Ascending aorta (tissue), 2 donors: ENCODE data around the gene ACOXL. TPM values are rescaled to one million over a fixed set of nuclear protein-coding genes. Genes with fewer than 3 reads are reported as not detected.

ENCODE experiments used
- DNase-seq, 2 donors: peaks; one replicate each; pipeline ENCODE4 v3.0.0-alpha.2; 2019; ENCODE audit warnings: low spot score in 2 of 2
- H3K27ac ChIP-seq, 2 donors: fragments of 200-600 bp; sonication (generic); one replicate each; pipeline ENCODE4 v1.5.1; 2016 to 2017; ENCODE audit warnings: mild to moderate bottlenecking in 1 of 2
- H3K27me3 ChIP-seq: fragments of 200-600 bp; sonication (generic); one replicate; pipeline ENCODE4 v1.5.1; 2017
- H3K36me3 ChIP-seq, 2 donors: fragments of 200-600 bp; sonication (generic); one replicate each; pipeline ENCODE4 v1.5.1; 2016
- H3K4me1 ChIP-seq, 2 donors: fragments of 200-600 bp; sonication (generic); one replicate each; pipeline ENCODE4 v1.5.1; 2016 to 2017; ENCODE audit warnings: mild to moderate bottlenecking in 1 of 2
- H3K4me3 ChIP-seq, 2 donors: fragments of 200-600 bp; sonication (generic); one replicate each; pipeline ENCODE4 v1.5.1; 2016 to 2017; ENCODE audit warnings: mild to moderate bottlenecking in 1 of 2
- H3K9me3 ChIP-seq, 2 donors: fragments of 200-600 bp; sonication (generic); one replicate each; pipeline ENCODE4 v1.5.1; 2016
- CTCF ChIP-seq, 3 experiments: fragments of 200-600 bp in 2 of 3; fragments of 450-650 bp in 1 of 3; sonication (generic) in 2 of 3; IDR thresholded peaks; one replicate each; pipeline ENCODE4 v1.5.1; 2016 to 2019; ENCODE audit warnings: antibody characterized with exemption in 3 of 3, mild to moderate bottlenecking in 1 of 3, moderate library complexity in 1 of 3
- intact Hi-C: fragments of 100-400 bp; cut with DNase I; formaldehyde crosslinking; loops from one replicate; pipeline ENCODE4 v1.15.1; 2023
- total RNA-seq: library from RNA; depleted of rRNA; stranded (reverse); fragments of >200 nt; gene quantifications from one replicate; pipeline ENCODE4 v1.1.0, GENCODE V29; 2016

ACOXL gene
- total RNA-seq, 1 donor from 2014 or later, result not detected

GRCh38 chr2:110745048-110745447 is 12.7 kb downstream of the ACOXL start:
- no peaks in the 10 kb centered on the region for H3K4me1 ChIP-seq
- H3K27me3 ChIP-seq, result no peaks in the 10 kb centered on the region
- no peak for DNase-seq
- intact Hi-C loops, result no loop called here
- H3K27ac ChIP-seq, result no peak overlapping the region
- no peaks in the 10 kb centered on the region for H3K9me3 ChIP-seq
- H3K4me3 ChIP-seq, result no peak overlapping the region
- no peaks in the 10 kb centered on the region for H3K36me3 ChIP-seq
- no peak for TF ChIP-seq CTCF (IDR thresholded peaks at IDR 0.05)

GRCh38 chr2:110746586-110747521 is 14.5 kb downstream of the ACOXL start:
- TF ChIP-seq CTCF (IDR thresholded peaks at IDR 0.05), result no peak
- intact Hi-C loops, result no loop called here

GRCh38 chr2:110747522-110748488 is 15.4 kb downstream of the ACOXL start:
- no peak for DNase-seq
- TF ChIP-seq CTCF (IDR thresholded peaks at IDR 0.05), result no peak
- Histone ChIP-seq H3K27ac (no peak overlapping the region), H3K9me3 (no peaks in the 10 kb centered on the region), H3K4me1 (no peaks in the 10 kb centered on the region), H3K4me3 (no peak overlapping the region), H3K36me3 (no peaks in the 10 kb centered on the region), H3K27me3 (no peaks in the 10 kb centered on the region)
- intact Hi-C loops, result no loop called here

More at GRCh38 chr2:110746586-110747521, 14.5 kb downstream of the ACOXL start:
- no peaks in the 10 kb centered on the region for H3K36me3 ChIP-seq
- H3K9me3 ChIP-seq, result no peaks in the 10 kb centered on the region
- no peak overlapping the region for H3K4me3 ChIP-seq
- H3K4me1 ChIP-seq, result no peaks in the 10 kb centered on the region
- DNase-seq, result no peak
- no peaks in the 10 kb centered on the region for H3K27me3 ChIP-seq
- no peak overlapping the region for H3K27ac ChIP-seq

- no peak for TF ChIP-seq CTCF (IDR thresholded peaks at IDR 0.05)
- intact Hi-C loops, result no loop called here
- Histone ChIP-seq H3K36me3 (no peaks in the 10 kb centered on the region), H3K4me3 (no peak overlapping the region), H3K4me1 (no peaks in the 10 kb centered on the region), H3K9me3 (no peaks in the 10 kb centered on the region), H3K27ac (no peak overlapping the region), H3K27me3 (no peaks in the 10 kb centered on the region)
- DNase-seq, result no peak
These were observed 16.1 kb downstream of the ACOXL start for GRCh38 chr2:110748489-110748867.

DNA sequence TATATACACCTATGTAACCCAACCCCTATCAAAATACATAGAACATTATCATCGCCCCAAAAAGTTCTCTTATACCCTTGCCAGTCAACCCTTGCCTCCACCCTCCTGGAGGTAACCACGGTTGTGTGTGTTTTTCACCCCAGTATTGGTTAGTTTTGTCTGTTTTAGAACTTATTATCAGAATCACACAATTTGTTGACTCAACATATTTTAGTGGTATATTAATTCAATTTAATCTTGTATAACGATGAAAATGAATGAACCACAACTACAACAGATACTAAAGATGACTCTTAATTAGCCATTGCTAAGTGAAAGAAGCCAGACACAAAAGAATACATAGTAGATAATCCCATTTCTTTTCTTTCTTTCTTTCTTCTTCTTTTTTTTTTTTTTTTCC is 19.3 kb downstream of the ACOXL start:
- no peak for TF ChIP-seq CTCF (IDR thresholded peaks at IDR 0.05)
- no peaks in the 10 kb centered on the region for H3K36me3 ChIP-seq
- intact Hi-C loops, result no loop called here

More for the DNA sequence above, 19.3 kb downstream of the ACOXL start:
- no peak for DNase-seq
- H3K4me1 ChIP-seq, result no peaks in the 10 kb centered on the region
- no peak overlapping the region for H3K4me3 ChIP-seq
- no peaks in the 10 kb centered on the region for H3K9me3 ChIP-seq
- no peak overlapping the region for H3K27ac ChIP-seq
- no peaks in the 10 kb centered on the region for H3K27me3 ChIP-seq
